ENCODE data around the gene HCAR3.
"Not testable (repeated sequence)": the region's sequence is repeated elsewhere in the genome, so short reads cannot be mapped to it uniquely, and the experiment has no call there.

The HCAR3 gene

DNA sequence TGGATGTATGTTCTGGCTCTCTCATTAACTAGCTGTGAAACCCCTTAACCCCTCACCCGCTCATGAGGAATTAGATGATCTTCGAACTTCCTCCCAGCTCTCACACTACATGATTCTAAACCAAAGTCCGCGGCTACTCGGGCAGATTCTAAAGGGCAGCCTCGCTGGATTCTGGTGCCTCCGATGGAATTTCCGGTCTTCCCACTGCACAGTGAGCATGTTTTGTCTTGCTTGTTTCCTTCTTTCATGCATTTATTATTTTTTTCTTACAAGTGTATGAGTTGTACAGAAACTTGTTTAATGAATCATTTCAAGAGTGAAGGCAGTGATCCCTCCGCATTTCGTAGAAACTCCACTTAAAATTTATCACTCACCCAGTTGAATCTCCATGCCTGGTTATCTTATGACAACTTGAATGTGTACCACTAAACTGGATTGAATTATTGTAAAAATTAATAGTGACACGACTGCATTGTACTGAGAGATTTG is 4.5 kb upstream of the HCAR3 start:
- no peak for DNase-seq

DNA sequence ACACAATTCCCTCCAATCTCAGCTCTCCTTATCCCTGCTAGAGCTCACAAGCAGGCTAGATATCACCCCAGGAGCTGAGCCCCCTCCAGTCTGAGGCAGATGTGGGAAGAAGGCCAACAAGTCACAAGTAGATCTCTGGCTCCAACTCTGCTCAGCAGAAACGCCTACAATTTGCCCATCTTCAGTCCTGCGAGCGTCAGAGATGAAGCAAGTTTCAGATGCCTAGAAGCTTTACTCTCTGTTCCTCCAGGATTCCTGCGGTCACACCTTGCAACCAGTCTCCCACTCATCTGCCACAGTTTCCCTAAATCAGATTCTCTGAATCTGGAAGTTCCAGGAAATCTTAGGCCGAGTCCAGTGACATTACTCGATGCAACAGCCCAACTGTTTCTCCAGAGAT is 1.4 kb downstream of the HCAR3 start:
- not testable (repeated sequence) for DNase-seq

DNA sequence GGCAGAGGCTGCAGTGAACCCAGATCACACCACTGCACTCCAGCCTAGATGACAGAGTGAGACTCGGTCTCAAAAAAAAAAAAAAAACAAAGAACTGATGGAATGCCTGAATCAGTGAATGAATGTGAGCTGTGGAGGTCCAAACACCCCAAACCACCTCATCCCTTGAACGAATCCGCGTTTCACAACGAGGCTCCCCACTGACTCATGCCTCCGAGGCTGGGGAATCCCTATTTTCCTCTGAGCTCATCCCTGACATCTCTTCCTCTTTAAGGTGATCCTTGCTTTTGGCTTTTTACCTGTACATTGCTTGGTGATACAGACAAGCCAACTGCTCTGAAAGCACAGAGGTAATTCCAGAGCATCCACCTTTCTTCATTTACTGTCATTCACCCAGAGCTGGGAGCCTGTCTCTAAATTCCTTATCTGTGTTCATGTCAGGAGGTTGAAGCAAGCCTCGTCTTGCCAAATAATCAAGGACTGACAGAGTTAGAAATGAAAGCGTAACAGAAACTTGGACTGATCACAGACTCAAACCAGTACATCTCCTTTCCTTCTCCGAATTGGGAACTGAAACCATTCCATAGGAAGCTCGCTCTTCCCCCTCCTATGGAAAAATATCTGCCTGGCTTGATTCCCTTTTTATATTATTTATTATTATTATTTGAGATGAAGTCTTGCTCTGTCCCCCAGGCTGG is 3.0 kb downstream of the HCAR3 start:
- DNase-seq: not testable (repeated sequence)

DNA sequence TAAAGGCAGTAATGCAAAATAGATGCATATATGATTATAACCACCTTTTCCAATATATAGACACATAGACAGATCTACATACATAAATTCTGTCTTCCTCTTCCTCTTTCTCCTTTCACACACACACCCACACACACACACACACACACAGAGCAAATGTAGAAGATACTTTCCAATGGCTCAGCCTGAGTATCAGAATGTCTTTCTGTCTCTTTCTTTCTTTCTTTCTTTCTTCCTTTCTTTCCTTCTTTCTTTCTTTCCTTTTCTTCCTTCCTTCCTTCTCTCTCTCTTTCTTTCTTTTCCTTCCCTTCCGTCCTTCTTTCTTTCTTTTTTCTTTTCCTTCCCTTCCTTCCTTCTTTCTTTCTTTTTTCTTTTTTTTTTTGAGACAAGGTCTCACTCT is 5.3 kb downstream of the HCAR3 start:
- not testable (repeated sequence) for DNase-seq

DNA sequence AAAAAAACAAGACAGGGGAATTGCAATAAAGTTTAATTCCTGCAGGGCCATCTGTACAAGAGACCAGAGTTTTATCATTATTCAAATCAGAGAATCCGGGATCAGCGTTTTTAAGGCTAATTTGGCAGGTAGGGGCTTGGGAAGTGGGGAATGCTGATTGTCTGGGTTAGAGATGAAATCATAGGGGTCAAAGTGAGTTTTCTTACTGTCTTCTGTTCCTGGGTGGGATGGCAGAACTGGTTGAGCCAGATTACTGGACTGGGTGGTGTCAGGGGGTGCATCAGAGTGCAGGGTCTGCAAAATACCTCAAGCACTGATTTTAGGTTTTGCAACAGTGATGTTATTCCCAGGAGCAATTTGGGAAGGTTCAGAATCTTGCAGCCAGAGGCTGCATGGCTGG is 6.3 kb downstream of the HCAR3 start:
- DNase-seq: not testable (repeated sequence)

DNA sequence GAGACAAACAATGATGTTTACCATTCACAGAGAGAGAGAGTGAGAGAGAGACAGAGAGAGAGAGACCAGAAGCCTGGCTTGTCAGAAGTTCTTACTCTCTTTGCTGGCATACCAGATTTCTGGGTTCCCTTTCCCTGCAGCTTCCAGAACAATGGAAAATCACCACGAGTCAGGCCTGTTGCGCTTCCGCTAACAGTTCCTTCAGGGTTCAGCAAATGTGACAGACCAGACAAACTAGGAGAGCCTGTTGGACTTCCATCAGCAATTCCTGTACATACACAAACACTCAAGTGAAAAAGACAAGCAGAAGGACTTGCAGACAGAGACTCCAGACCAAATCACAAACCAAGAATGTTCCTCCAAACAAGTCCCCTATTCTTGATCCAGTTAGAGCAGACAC is 7.3 kb downstream of the HCAR3 start:
- DNase-seq: not testable (repeated sequence)

DNA sequence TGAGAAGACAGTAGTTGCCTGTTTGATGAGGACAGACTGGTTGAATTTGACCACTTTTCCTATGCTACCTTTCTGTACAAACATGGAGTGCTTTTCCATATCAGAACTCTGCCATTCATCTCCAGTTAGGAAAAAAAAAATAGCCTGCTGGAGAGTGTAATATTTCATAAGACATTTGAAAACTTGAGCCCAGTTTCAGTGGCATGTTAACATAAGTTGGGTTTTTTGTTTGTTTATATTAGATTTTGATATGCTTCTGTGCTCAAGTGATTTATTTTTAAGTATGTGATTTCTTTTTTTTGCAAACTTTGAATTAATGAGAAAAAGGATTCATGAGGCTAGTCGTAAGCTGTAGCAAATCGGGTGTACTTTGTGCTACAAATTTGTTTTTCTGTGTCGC is 12.8 kb downstream of the HCAR3 start:
- DNase-seq: peak; percentile 18

DNA sequence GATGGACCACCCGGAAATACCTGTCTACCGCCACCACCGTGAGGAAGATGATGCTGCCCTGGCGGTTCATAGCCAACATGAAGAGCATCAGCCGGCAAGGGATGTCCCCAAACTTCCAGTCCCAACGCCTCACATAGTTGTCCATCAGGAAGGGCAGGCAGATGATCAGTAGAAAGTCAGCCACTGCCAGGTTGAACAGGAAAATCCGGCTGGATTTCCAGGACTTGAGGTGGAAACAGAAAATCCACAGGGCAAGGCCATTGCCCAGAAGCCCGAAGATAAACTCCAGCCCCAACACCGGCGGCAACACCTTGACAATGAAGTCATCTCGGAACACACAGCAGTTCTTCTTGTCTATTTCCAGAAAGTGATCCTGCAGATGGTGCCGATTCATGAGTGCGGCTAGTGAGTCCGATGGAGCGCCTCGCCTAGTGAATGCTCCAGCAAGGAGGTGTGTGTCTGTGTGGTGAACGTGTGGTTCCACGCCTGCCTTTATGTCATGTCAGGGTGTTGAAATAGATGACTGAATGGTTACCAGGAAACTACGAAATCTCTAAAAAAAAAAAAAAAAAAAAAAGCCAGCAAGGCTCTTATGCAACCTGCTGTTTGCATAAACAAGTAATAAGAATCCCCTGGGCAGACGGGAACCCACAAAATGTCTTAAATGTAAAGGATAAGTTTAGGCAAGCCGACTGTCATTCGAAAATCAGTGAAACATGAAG is 13.6 kb downstream of the HCAR3 start, which contains the start of gene HCAR2:
Gene HCAR2, minus strand, starts transcription at position 468 of the 722 bp plus-strand sequence. Its CDS starts 74 bp downstream, at position 394.
- peak; percentile 87 for DNase-seq

DNA sequence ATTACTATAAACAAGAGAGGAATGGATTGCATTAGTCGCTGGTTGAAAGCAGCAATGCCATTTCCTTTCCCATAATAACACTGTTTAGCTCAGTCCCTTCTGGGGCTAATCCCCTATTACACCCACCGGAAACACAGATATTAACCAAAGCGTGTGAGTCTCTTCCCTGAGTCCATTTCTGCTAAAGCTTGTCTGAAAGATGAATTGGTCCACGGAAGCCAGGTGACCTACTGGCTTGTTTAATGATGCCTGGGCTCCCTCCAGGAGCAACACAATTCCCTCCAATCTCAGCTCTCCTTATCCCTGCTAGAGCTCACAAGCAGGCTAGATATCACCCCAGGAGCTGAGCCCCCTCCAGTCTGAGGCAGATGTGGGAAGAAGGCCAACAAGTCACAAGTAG is 15.1 kb downstream of the HCAR3 start:
- not testable (repeated sequence) for DNase-seq

DNA sequence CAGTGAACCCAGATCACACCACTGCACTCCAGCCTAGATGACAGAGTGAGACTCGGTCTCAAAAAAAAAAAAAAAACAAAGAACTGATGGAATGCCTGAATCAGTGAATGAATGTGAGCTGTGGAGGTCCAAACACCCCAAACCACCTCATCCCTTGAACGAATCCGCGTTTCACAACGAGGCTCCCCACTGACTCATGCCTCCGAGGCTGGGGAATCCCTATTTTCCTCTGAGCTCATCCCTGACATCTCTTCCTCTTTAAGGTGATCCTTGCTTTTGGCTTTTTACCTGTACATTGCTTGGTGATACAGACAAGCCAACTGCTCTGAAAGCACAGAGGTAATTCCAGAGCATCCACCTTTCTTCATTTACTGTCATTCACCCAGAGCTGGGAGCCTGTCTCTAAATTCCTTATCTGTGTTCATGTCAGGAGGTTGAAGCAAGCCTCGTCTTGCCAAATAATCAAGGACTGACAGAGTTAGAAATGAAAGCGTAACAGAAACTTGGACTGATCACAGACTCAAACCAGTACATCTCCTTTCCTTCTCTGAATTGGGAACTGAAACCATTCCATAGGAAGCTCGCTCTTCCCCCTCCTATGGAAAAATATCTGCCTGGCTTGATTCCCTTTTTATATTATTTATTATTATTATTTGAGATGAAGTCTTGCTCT is 16.4 kb downstream of the HCAR3 start:
- not testable (repeated sequence) for DNase-seq

DNA sequence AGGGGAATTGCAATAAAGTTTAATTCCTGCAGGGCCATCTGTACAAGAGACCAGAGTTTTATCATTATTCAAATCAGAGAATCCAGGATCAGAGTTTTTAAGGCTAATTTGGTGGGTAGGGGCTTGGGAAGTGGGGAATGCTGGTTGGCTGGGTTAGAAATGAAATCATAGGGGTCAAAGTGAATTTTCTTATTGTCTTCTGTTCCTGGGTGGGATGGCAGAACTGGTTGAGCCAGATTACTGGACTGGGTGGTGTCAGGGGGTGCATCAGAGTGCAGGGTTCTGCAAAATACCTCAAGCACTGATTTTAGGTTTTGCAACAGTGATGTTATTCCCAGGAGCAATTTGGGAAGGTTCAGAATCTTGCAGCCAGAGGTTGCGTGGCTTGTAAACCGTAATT is 19.7 kb downstream of the HCAR3 start:
- not testable (repeated sequence) for DNase-seq

DNA sequence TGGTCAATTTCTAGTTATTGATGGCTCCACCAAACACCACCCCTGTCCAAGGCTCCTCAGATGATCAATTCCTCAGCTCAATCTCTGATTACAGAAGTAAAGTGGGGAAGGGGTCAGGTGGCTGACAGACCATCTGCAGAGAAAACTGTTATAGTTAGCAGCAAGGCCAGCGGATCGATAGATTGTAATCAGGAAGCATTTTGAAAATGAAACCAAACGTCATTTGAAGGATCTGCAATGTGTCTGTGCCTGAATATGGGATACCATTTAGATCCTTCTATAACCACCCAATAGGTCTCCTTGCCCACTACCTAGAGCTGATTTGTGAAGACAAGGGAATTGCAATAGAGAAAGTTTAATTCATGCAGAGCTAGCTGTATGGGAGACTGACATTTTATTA is 25.0 kb downstream of the HCAR3 start:
- DNase-seq: no peak

DNA sequence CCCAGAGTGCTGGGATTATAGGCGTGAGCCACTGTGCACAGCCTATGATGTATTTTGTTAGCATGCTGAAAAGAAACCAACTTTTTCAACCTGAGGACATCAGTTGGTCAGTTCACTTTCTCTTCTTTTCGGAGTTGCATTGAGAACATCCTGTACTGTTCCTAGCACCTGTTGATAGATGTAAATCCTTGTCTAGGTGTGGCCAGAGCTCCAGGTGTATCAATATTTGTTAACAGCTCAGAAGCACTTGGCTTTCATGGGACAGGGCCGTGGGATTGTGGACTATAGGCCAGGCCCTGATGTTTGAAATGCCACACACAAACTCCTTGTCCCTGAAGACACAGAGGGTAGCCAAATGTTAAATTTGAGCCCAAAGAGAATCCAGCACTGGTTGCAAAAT is 28.3 kb downstream of the HCAR3 start:
- no peak for DNase-seq

DNA sequence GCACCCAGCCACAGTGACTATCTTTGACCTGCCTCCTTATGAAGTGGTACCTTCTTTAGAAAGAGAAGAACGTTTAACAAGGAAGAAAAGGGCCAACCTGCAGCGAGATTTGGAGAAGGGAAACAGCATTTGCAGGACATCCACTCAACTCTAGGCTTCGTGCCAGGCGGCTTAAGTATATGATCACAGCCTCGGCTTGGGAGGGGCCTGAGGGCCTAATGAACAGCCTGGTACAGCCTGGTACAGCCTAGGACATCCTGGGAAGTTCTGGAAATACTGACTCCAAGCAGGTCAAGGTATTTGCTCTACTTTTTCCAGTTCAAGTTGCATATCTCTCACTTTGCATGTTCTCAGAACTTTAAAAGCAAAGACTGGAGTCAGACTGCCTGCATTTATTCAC is 29.5 kb downstream of the HCAR3 start:
- DNase-seq: no peak

DNA sequence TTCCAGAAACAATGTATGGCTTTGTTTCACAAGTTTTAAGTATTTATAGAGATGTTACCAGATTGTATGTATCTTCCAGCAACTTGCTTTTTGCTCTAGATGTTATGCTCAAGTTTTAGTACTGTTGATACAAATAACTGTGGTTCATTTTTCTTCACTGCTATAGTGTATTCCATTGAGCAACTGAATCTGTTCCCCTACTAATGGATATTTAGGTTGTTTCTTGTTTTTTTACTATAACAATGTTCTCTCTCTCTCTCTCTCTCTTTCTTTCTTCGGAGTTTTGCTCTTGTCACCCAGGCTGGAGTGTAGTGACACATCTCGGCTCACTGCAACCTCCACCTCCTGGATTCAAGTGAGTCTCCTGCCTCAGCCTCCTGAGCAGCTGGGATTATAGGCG is 30.1 kb downstream of the HCAR3 start:
- DNase-seq: no peak

DNA sequence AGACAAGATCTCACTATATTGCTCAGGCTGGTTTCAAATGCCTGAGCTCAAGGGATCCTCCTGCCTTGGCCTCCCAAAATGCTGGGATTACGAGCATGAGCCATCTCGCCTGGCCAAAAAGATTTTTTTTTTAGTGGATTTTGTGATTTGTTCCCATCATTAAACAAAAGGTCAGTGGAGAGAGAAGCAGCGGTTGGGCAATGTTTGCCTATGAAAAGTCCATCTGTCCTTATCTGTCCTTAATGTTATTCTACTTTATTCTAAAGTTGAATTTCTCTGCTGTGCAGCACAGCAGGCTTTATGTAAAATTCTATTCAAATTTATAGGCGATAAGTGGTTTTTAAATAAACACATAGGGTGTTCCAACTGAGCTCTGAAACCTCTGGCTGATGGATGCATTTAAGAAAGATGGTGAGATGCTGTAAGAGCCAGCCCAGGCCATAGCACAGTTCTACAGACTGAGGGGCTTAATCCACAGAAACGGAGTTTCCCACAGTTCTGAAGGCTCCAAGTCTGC is 32.3 kb downstream of the HCAR3 start:
- DNase-seq: no peak

DNA sequence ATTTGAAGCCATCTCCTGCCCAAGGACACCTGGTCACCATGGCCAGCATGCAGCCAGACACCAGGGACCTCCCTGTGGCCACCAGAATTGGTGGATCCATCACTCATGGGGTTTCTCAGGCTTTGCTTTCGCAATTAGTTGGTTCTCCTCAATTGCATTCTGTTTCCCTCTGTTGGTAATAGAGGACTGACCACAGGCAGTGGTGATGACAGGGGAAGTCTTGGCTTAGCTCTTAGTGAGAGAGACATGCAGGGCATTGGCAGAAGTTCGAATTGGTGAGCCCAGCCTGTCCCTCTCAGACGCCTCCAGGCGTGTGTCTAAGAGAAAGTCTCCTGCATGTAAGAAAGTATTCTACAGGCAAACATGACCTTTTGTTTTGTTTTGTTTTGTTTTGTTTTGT is 34.8 kb downstream of the HCAR3 start:
- no peak for DNase-seq

DNA sequence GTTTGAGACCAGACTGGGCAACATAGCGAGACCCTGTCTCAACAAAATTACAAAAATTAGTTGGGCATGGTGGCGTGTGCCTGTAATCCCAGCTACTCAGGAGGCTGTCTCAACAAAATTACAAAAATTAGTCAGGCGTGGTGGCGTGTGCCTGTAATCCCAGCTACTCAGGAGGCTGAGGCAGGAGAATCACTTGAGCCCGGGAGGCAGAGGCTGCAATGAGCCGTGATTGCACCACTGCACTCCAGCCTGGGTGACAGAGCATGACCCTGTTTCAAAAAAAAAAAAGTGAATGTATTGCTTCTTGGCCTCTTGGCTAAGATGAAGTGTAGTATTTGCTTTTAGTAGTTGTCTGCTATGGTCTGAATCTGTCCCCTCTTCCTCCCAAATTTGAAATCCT is 35.6 kb downstream of the HCAR3 start:
- not testable (repeated sequence) for DNase-seq

DNA sequence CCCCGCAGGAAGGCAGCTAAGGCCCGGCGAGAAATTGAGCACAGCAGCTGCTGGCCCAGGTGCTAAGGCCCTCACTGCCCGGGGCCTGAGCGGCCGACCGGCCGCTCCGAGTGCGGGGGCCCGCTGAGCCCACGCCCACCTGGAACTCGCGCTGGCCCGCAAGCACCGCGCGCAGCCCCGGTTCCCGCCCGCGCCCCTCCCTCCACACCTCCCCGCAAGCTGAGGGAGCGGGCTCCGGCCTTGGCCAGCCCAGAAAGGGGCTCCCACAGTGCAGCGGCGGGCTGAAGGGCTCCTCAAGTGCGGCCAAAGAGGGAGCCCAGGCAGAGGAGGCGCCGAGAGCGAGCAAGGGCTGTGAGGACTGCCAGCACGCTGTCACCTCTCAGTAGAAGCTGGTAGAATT is 39.8 kb downstream of the HCAR3 start:
- DNase-seq: not testable (repeated sequence)

DNA sequence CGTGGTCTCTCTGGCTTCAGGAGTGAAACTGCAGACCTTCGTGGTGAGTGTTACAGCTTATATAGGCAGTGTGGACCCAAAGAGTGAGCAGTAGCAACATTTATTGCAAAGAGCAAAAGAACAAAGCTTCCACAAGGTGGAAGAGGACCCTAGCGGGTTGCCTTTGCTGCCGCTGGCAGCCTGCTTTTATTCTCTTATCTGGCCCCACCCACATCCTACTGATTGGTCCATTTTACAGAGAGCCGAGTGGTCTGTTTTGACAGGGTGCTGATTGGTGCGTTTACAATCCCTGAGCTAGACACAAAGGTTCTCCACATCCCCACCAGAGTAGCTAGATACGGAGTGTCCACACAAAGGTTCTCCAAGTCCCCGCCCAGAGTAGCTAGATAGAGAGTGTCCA is 40.6 kb downstream of the HCAR3 start:
- not testable (repeated sequence) for DNase-seq

DNA sequence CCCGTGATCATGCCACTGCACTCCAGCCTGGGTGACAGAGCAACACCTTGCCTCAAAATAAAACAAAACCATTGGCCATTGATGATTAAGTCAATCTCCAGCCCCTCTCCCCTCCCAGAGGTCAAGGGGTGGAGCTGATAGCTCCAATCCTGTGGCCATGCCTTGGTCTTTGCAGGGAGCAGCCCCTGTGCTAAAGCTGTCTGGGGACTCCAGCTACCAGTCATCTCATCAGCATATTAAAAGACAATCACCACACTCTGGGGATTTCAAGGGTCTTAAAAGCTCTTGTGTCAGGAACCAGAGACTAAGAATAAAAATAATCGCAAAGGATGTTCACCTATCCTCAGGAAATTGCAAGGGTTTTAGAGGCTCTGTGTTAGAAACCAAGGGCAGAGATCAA is 44.1 kb downstream of the HCAR3 start:
- no peak for DNase-seq

DNA sequence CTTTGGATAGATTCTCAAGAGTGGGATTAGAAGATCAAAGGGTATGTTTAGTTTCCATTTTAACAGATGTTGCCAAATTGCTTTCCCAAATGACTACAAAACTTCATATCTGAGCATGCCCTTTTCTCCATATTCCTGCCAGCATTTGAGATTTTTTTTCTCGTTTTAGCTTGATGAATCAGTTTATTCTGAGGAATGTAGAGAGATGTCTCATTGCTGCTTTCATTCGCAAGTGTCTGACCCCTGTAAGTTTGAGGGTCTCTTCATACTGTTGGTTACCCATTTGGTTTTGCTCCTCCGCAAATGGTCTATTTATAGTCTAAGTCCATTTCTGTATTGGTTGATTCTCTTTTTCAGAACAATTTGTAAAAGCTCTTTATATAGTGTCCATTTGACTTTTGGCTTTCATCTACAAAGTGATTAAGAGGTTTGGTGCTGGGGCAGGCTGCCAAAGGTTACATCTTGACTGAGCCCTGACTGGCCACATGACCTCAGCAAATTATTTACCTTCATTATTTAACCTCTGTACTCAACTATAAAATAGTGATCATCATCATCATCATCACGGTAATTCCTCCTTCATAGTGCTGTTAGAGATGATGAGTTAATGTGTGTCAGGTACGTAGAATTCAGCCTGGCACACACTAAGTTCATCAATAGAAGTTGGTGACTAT is 47.1 kb downstream of the HCAR3 start:
- DNase-seq: no peak

DNA sequence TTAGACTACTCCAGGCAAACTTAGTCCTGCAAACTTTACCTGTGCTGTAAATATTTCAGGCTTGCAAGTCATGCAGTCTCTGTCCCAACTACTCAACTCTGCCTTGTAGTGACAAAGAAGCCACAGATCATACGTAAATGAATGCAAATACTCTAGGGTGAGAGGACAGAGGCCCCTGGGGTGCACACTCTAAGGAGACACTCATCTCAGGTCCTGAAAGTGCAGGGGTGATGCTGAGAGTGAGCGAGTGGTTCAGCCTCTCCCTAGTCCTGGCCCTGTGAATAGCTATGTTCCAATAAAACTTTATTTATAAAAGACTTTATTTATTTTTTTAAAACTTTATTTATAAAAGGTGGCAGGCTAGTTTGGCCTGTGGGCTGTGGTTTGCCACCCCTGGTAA is 48.3 kb downstream of the HCAR3 start:
- no peak for DNase-seq
